OCI-LY3 (cell line): Measurements from ENCODE around the gene LARGE1.

Source experiments
- EZH2phosphoT487 ChIP-seq: fragments of 200-600 bp; shearing (Covaris generic); IDR thresholded peaks from 2 replicates; pipeline ENCODE4 v1.6.1; 2018; ENCODE audit warnings: antibody characterized with exemption, mixed run types, low read depth
- TF ChIP-seq, protein P1 (sequence below): fragments of 200-600, 300-600 bp; sonication (generic); IDR thresholded peaks from 2 replicates; pipeline ENCODE4 v1.5.1; 2014; ENCODE audit warnings: antibody characterized with exemption, low read length, low read depth

GRCh38 chr22:33227791-33228190, 692.5 kb downstream of the LARGE1 start:
- TF ChIP-seq, protein P1, sequence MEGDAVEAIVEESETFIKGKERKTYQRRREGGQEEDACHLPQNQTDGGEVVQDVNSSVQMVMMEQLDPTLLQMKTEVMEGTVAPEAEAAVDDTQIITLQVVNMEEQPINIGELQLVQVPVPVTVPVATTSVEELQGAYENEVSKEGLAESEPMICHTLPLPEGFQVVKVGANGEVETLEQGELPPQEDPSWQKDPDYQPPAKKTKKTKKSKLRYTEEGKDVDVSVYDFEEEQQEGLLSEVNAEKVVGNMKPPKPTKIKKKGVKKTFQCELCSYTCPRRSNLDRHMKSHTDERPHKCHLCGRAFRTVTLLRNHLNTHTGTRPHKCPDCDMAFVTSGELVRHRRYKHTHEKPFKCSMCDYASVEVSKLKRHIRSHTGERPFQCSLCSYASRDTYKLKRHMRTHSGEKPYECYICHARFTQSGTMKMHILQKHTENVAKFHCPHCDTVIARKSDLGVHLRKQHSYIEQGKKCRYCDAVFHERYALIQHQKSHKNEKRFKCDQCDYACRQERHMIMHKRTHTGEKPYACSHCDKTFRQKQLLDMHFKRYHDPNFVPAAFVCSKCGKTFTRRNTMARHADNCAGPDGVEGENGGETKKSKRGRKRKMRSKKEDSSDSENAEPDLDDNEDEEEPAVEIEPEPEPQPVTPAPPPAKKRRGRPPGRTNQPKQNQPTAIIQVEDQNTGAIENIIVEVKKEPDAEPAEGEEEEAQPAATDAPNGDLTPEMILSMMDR: no peak
- TF ChIP-seq EZH2phosphoT487: no peak
